ENCODE measurements around the gene METTL21C.

The METTL21C gene

GRCh38 chr13:102697929-102698648 is 3.2 kb upstream of the METTL21C start:
- no peak for DNase-seq (ENCODE audit: low spot score)

- DNase-seq (ENCODE audit: low spot score): no peak
Measured at GRCh38 chr13:102697264-102697663, 2.4 kb upstream of the METTL21C start.

GRCh38 chr13:102696465-102696864 is 1.6 kb upstream of the METTL21C start:
- no peak for DNase-seq (ENCODE audit: low spot score)

- no peak for DNase-seq (ENCODE audit: low spot score)
Measured at GRCh38 chr13:102693776-102694175, 1.1 kb downstream of the METTL21C start.

GRCh38 chr13:102693250-102693649 is 1.6 kb downstream of the METTL21C start:
- no peak for DNase-seq (ENCODE audit: low spot score)

- DNase-seq (ENCODE audit: low spot score): no peak
Measured at GRCh38 chr13:102692491-102692826, 2.4 kb downstream of the METTL21C start.

- DNase-seq (ENCODE audit: low spot score): no peak
Measured at GRCh38 chr13:102690883-102691282, 4.0 kb downstream of the METTL21C start.

GRCh38 chr13:102688306-102688973 is 6.4 kb downstream of the METTL21C start:
- no peak for DNase-seq (ENCODE audit: low spot score)

GRCh38 chr13:102687520-102687919 is 7.3 kb downstream of the METTL21C start:
- DNase-seq (ENCODE audit: low spot score): no peak

GRCh38 chr13:102686024-102686423 is 8.8 kb downstream of the METTL21C start:
- no peak for DNase-seq (ENCODE audit: low spot score)

- DNase-seq (ENCODE audit: low spot score): no peak
Measured at GRCh38 chr13:102683637-102684036, 11.2 kb downstream of the METTL21C start.

GRCh38 chr13:102682727-102683126 is 12.1 kb downstream of the METTL21C start:
- DNase-seq (ENCODE audit: low spot score): no peak

GRCh38 chr13:102682211-102682610 is 12.6 kb downstream of the METTL21C start:
- DNase-seq (ENCODE audit: low spot score): no peak

- no peak for DNase-seq (ENCODE audit: low spot score)
Measured at GRCh38 chr13:102680842-102681740, 13.8 kb downstream of the METTL21C start.

GRCh38 chr13:102680133-102680717 is 14.6 kb downstream of the METTL21C start:
- DNase-seq (ENCODE audit: low spot score): no peak

GRCh38 chr13:102679449-102680132 is 15.3 kb downstream of the METTL21C start:
- DNase-seq (ENCODE audit: low spot score): no peak

GRCh38 chr13:102678339-102679107 is 16.3 kb downstream of the METTL21C start:
- DNase-seq (ENCODE audit: low spot score): no peak

GRCh38 chr13:102677122-102677521 is 17.7 kb downstream of the METTL21C start:
- DNase-seq (ENCODE audit: low spot score): no peak

- DNase-seq (ENCODE audit: low spot score): no peak
Measured at GRCh38 chr13:102675115-102675514, 19.7 kb downstream of the METTL21C start.

- no peak for DNase-seq (ENCODE audit: low spot score)
Measured at GRCh38 chr13:102670130-102670529, 24.7 kb downstream of the METTL21C start.

- no peak for DNase-seq (ENCODE audit: low spot score)
Measured at GRCh38 chr13:102667911-102668310, 26.9 kb downstream of the METTL21C start.
